OCI-LY3 (cell line): Measurements from ENCODE around the gene MAP2.

Source experiments
- CTCF ChIP-seq: fragments of 200-600, 300-600 bp; sonication (generic); IDR thresholded peaks from 2 replicates; pipeline ENCODE4 v1.5.1; 2014; ENCODE audit warnings: antibody characterized with exemption, low read length, low read depth
- EZH2phosphoT487 ChIP-seq: fragments of 200-600 bp; shearing (Covaris generic); IDR thresholded peaks from 2 replicates; pipeline ENCODE4 v1.6.1; 2018; ENCODE audit warnings: antibody characterized with exemption, mixed run types, low read depth

DNA sequence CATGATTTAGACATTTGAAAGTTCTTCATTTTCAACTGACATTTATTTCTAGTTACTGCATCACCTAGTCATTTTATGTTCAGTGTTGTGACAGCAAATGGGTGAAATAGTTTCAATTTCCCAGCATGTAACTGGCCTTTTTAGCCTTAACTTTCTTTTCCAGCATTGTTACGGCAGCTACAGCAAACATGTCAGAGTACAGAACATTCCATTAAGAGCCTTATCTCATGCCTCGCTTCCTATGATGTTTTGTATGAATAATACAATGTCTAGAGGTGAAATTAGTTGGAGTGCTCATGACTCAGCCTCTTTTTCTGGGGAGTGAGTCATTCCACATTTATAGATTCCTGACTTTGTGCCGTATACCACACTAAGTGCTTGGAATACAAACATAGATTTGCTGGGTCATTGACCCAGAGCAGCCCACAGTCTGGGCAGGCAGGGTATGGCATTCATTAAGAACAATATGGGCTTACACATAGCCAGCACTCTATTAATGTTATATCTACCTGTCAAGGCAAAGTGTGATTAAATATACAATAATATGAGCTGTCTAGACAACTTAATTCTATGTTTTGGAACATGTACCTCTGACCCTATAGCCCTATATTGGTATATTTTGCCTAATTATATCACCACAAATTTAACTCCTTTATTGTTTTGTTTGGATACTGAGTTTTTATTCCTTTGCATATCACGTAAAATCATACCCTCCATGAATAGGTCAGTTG, 72.2 kb downstream of the MAP2 start:
- TF ChIP-seq CTCF (no peak), EZH2phosphoT487 (no peak)
